ENCODE measurements around the gene DIPK1A.
"Not testable (repeated sequence)": the region's sequence is repeated elsewhere in the genome, so short reads cannot be mapped to it uniquely, and the experiment has no call there.

The DIPK1A gene

GRCh38 chr1:92975551-92976232, 14.4 kb upstream of the DIPK1A start:
- no peak for FAIRE-seq

- FAIRE-seq: not testable (repeated sequence)
Observed at GRCh38 chr1:92974112-92974511, 12.8 kb upstream of the DIPK1A start.

- FAIRE-seq: no peak
Observed at GRCh38 chr1:92973203-92973897, 12.1 kb upstream of the DIPK1A start.

GRCh38 chr1:92972409-92973129, 11.3 kb upstream of the DIPK1A start:
- no peak for FAIRE-seq

- not testable (repeated sequence) for FAIRE-seq
Observed at GRCh38 chr1:92971932-92972331, 10.7 kb upstream of the DIPK1A start.

GRCh38 chr1:92970990-92971689, 9.9 kb upstream of the DIPK1A start:
- no peak for FAIRE-seq

- no peak for FAIRE-seq
Observed at GRCh38 chr1:92969517-92969916, 8.3 kb upstream of the DIPK1A start.

GRCh38 chr1:92968138-92969032, 7.1 kb upstream of the DIPK1A start:
- FAIRE-seq: peak; percentile 33

- no peak for FAIRE-seq
Observed at GRCh38 chr1:92964998-92965397, 3.7 kb upstream of the DIPK1A start.

- no peak for FAIRE-seq
Observed at GRCh38 chr1:92964316-92964715, 3.1 kb upstream of the DIPK1A start.

GRCh38 chr1:92961896-92962752, 862 bp upstream of the DIPK1A start:
- peak; percentile 3 for FAIRE-seq

- FAIRE-seq: peak; percentile 83
Observed at GRCh38 chr1:92960395-92961130, 699 bp downstream of the DIPK1A start.

- FAIRE-seq: no peak
Observed at GRCh38 chr1:92958203-92958970, 2.9 kb downstream of the DIPK1A start.

- FAIRE-seq: no peak
Observed at GRCh38 chr1:92957030-92957734, 4.1 kb downstream of the DIPK1A start.

- FAIRE-seq: no peak
Observed at GRCh38 chr1:92956254-92957029, 4.8 kb downstream of the DIPK1A start.

GRCh38 chr1:92953491-92953890, 7.8 kb downstream of the DIPK1A start:
- FAIRE-seq: no peak

- no peak for FAIRE-seq
Observed at GRCh38 chr1:92952714-92953113, 8.5 kb downstream of the DIPK1A start.

- FAIRE-seq: no peak
Observed at GRCh38 chr1:92951141-92951582, 10.1 kb downstream of the DIPK1A start.
